Measurements from ENCODE around the gene OLFM3. TPM values are rescaled to one million over a fixed set of nuclear protein-coding genes. Genes with fewer than 3 reads are reported as not detected.

Gene OLFM3
- total RNA-seq, 1 donor from 2014 or later: not detected

DNA sequence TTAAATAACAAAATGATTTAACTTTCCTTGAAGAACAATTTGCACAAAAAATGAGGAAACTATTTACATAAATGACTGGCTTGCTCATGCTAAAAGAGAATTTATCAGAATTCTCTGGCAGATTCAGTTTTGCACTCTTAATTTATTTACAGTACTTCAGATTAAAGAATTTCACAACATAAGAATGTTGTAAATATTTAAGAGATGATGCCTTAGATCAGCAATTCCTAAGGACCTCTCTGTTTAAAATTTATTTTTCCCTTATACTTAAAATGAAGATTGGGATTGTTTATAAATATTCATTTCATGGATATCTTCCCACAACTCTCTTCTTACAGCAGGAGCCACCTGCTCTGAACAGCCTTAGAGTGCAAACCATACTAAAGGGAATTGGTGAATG is 120.8 kb downstream of the OLFM3 start:
- ATAC-seq (no peak), DNase-seq (ENCODE audit: missing footprints) (no peak)
- intact Hi-C loops (cut with DNase I): no loop called here

DNA sequence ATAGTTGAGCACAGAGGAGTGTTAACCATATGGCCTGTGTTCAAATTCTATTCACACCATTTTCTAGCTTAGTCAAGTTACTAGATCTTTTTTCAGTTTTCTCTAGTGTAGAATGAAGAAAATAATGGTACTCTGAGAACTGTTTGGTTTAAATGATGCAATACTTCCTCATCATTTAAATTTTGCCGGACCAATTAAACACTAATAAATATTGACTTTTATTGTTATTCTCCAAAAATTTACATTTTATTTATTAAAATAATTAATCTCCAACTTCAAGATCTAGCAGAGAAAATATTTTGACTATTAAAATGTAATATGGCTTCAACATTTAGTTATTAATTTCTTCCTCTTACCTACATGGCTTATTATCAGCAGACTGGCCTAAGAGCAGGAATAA is 123.1 kb downstream of the OLFM3 start:
- DNase-seq (ENCODE audit: missing footprints) (no peak), ATAC-seq (no peak)
- intact Hi-C loops (cut with DNase I): no loop called here

GRCh38 chr1:101859941-101860340 is 136.8 kb downstream of the OLFM3 start:
- DNase-seq (ENCODE audit: missing footprints) (no peak), ATAC-seq (no peak)
- intact Hi-C loops (cut with DNase I): no loop called here

- intact Hi-C loops (cut with DNase I): no loop called here
- DNase-seq (ENCODE audit: missing footprints) (no peak), ATAC-seq (no peak)
These were observed 142.5 kb downstream of the OLFM3 start for GRCh38 chr1:101854271-101854670.

GRCh38 chr1:101852936-101853335 is 143.8 kb downstream of the OLFM3 start:
- no peak for DNase-seq (ENCODE audit: missing footprints)
- ATAC-seq: no peak
- intact Hi-C loops (cut with DNase I): no loop called here

DNA sequence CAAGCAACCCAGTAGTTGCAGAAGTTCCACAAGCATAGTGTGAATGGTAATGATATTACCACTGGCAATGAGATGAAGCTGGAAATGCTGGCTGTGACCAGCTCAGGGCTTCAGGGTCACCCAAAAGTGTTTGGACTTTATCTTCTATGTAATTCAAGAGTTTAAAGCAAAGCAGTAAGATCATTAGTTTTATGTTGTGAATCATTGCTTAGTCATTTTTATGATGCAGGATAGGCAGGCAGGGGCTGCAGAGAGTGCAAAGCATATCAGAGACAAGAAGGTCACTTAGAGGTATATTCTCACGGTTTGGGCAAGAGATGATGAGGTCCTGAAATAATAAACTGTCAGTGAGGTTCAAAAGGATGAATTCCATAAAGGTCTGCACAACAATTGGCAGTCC is 147.4 kb downstream of the OLFM3 start:
- intact Hi-C loops (cut with DNase I): no loop called here
- ATAC-seq: no peak
- DNase-seq (ENCODE audit: missing footprints): no peak

DNA sequence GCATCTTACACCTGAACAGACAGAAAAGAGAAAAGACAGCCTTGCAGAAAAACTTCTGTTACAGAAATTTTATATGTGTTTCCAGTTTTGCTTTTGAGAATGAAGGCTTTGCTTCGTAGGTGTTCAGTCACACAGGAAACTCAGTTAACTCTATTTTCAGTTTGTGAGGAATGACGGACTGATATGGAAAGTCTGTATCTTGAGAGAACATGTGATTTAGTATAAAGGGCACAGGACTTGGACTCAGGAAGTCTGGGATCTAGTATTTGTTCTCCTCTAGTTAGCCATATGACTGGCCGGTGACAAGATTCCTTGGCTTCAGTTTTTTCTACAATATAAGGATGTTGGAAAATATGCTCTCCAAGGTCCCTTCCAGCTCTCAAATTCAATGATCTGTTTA is 149.1 kb downstream of the OLFM3 start:
- intact Hi-C loops (cut with DNase I): no loop called here
- no peak for DNase-seq (ENCODE audit: missing footprints)
- no peak for ATAC-seq

GRCh38 chr1:101846820-101847219 is 149.9 kb downstream of the OLFM3 start:
- DNase-seq (ENCODE audit: missing footprints) (no peak), ATAC-seq (no peak)
- intact Hi-C loops (cut with DNase I): no loop called here

DNA sequence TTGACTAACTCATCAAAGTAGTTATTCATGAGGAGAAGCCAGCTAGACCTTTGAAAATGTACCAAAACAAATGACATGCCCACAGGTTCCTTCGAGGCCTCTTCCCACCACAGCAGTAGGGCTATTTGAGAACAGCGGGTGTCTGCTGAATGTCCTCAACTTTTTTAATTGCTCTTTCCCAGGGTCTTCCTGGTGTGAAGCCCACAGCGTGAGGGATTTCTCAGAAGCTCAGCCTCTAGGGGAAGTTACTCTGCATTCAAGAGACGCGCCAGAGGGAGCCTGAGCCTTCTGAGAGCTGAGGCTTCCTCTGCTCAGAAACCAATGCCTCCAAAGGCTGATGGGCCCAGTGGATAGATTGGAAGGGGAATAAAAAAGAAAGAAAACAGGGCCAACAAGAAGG is 153.6 kb downstream of the OLFM3 start:
- no peak for DNase-seq (ENCODE audit: missing footprints)
- ATAC-seq: no peak
- intact Hi-C loops (cut with DNase I): no loop called here

DNA sequence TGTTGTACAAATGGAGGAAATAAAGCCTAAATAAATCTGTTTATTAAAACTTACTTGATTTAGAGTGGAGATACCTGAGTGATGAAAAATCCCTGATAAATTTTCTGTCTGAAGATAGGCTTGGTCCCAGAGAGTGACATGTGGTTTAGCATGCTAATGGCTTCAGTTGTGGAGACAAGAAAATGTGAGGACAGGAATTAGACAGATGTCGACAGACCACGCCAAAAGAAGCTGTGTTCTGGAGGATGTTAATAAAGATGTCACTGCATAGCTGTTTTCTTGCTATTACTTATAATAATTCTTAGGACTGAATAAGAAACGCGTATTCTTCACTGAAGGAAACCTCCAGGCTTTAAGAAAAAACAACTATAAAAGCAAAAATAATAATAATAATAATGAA is 154.9 kb downstream of the OLFM3 start:
- intact Hi-C loops (cut with DNase I): no loop called here
- DNase-seq (ENCODE audit: missing footprints) (no peak), ATAC-seq (no peak)

DNA sequence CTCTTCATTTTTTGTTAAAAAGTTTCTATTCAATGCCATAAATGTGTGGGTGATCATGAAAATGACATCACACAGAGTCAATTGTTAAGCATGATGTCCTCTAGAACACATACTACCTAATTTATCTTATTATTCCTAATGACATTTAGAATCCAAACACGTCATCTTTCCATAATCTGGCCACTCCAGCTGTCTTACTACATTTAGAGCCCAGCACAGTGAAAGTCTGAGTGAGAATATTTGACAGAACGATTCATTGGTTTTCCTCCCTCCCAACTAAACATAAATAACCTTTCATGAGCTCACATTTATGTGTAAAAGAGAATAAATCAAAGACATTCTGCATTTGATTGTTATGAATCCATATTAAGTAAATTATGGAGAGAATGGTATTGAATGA is 160.7 kb downstream of the OLFM3 start:
- intact Hi-C loops (cut with DNase I): no loop called here

DNA sequence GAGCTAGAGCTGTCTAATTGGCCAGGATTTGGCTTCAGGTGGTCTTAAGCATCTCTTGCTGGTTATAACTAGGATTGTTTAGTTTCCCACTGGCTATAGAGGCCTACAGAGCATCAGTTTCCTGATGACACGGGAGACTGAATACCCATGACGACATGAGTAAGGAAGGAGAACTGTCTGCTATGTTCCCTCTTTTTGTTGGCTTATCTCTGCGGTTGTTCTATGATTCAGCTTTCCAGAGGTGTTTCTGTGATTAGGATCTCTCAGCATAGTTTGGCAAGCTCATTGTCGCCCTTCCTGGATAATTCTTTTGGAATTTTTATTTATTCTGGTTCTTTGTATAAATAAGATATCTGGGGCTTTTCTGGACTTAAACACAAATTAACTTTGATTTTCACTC is 163.4 kb downstream of the OLFM3 start:
- DNase-seq (ENCODE audit: missing footprints) (no peak), ATAC-seq (no peak)
- intact Hi-C loops (cut with DNase I): no loop called here

More for the DNA sequence above, 160.7 kb downstream of the OLFM3 start:
- ATAC-seq: no peak
- DNase-seq (ENCODE audit: missing footprints): no peak

DNA sequence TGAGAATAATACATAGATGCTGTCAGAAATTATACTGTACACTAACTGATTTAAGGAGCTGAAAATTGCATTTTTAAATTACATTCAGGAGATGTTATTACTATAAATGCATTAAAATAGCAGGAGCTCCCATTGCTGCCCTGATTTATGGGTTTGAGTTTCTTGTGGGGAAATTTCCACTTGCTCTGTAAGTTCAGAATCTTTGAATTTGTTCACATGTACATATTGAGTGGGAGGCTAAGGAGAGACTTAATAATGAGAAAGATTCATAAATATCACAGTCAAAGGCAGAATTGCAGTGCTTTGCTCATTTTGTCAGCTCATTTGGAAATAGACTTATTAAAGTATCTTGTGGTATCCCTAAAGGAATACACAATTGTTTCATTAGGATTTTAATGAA is 170.3 kb downstream of the OLFM3 start:
- intact Hi-C loops (cut with DNase I): no loop called here
- DNase-seq (ENCODE audit: missing footprints) (no peak), ATAC-seq (no peak)

DNA sequence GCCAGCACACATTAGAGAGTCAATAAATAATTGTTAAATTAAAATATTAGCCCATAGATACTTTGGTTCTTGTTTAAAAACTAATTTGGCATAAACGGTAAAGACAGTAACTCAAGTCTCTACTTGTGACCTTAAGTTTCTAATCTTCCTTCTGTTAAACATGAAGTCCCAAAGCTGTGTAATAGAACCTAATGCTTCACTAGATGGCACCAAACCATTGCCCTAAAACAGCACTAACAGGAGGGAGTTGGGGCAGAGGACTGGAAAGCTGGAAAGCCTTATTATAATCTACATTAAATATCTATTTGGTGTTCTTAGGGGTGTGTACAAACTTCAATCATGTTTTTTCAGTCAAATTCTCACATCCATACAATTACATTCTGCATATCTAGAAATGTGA is 176.7 kb downstream of the OLFM3 start:
- peak; percentile 54 for ATAC-seq
- intact Hi-C loops (cut with DNase I): loop anchor here (1.0 kb wide), 1 partner anchor 371 kb away; no protein-coding TSS in a partner anchor
- DNase-seq (ENCODE audit: missing footprints): no peak

GRCh38 chr1:101816262-101816661 is 180.5 kb downstream of the OLFM3 start:
- intact Hi-C loops (cut with DNase I): no loop called here
- ATAC-seq (no peak), DNase-seq (ENCODE audit: missing footprints) (no peak)

- ATAC-seq: no peak
- DNase-seq (ENCODE audit: missing footprints): no peak
These were observed 198.3 kb downstream of the OLFM3 start for GRCh38 chr1:101798417-101798816.

DNA sequence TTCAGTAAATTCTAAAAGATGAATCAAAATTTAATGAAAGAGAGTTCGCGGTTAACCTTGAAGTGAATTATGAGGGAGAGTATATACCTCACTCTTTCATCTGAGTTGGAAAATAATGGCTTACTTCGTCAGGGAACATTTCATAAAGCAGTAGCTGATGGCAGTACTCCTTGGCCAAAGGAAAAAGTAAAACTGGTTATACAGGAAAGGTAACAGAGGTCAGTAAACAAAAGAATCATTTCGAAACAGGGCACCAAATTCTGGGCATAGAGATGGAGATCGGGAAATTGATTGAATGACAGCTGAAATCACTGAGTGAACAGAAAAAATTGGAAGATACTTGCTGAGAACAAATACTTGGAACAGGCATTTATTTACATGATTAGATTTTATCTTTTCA is 199.0 kb downstream of the OLFM3 start:
- DNase-seq (ENCODE audit: missing footprints): no peak
- intact Hi-C loops (cut with DNase I): no loop called here
- ATAC-seq: no peak

More at GRCh38 chr1:101798417-101798816, 198.3 kb downstream of the OLFM3 start:
- intact Hi-C loops (cut with DNase I): no loop called here

GRCh38 chr1:101781201-101781831 is 215.4 kb downstream of the OLFM3 start:
- DNase-seq (ENCODE audit: missing footprints) (no peak), ATAC-seq (no peak)
- intact Hi-C loops (cut with DNase I): no loop called here

DNA sequence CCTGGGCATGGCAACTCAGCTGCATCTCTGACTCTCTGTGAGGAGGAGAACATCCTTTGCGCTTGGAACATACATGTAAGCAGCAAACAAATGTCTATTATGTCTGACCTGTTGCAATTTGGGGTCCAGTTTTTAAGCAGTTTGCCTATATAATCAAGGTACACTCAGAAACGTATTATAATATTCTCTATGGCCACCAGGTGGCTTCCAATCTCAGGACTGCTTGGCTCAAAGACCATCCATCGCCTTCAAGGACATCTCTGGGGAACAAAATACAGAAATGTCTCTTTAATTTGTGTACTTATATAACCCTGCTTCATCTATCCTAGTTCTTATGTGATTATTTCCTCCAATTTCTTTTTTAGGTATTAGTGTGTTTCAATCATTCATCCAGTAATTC is 227.2 kb downstream of the OLFM3 start:
- intact Hi-C loops (cut with DNase I): no loop called here
- no peak for DNase-seq (ENCODE audit: missing footprints)
- no peak for ATAC-seq

GRCh38 chr1:101757985-101758384 is 238.7 kb downstream of the OLFM3 start:
- ATAC-seq (no peak), DNase-seq (ENCODE audit: missing footprints) (no peak)
- intact Hi-C loops (cut with DNase I): no loop called here

GRCh38 chr1:101756411-101756810 is 240.3 kb downstream of the OLFM3 start:
- DNase-seq (ENCODE audit: missing footprints) (no peak), ATAC-seq (no peak)
- intact Hi-C loops (cut with DNase I): no loop called here

All from Right ventricle myocardium inferior (tissue), 1 donor.